Hepatocyte (in vitro differentiated cells): Measurements from ENCODE around the gene PRKG1. TPM values are rescaled to one million over a fixed set of nuclear protein-coding genes. Genes with fewer than 3 reads are reported as not detected.
"Not testable (repeated sequence)": the region's sequence is repeated elsewhere in the genome, so short reads cannot be mapped to it uniquely, and the experiment has no call there.

Experiments used
- DNase-seq: peaks from one replicate; pipeline ENCODE4 v3.0.0-alpha.2; 2016; ENCODE audit warnings: low spot score
- H2AFZ ChIP-seq: fragments of 200-600 bp; sonication (generic); 2 replicates; pipeline ENCODE4 v1.6.0; 2016; ENCODE audit warnings: antibody characterized with exemption, mild to moderate bottlenecking
- H3K27ac ChIP-seq: fragments of 200-600 bp; sonication (generic); 2 replicates; pipeline ENCODE4 v1.5.1; 2016; ENCODE audit warnings: mild to moderate bottlenecking
- H3K27me3 ChIP-seq: fragments of 200-600 bp; sonication (generic); 2 replicates; pipeline ENCODE4 v1.6.1; 2016
- H3K36me3 ChIP-seq: fragments of 200-600 bp; sonication (generic); replicated peaks from 2 replicates; pipeline ENCODE4 v1.5.1; 2016; ENCODE audit warnings: low read depth; ENCODE audit not compliant: insufficient read depth
- H3K4me1 ChIP-seq: fragments of 200-600 bp; sonication (generic); 2 replicates; pipeline ENCODE4 v1.5.1; 2016; ENCODE audit warnings: mild to moderate bottlenecking, moderate library complexity; ENCODE audit not compliant: insufficient read depth
- H3K4me2 ChIP-seq: fragments of 200-600 bp; sonication (generic); 2 replicates; pipeline ENCODE4 v1.6.0; 2016
- H3K4me3 ChIP-seq: fragments of 200-600 bp; sonication (generic); 2 replicates; pipeline ENCODE4 v1.5.1; 2016; ENCODE audit warnings: mild to moderate bottlenecking
- H3K79me2 ChIP-seq: fragments of 200-600 bp; sonication (generic); 2 replicates; pipeline ENCODE4 v1.6.0; 2017; ENCODE audit warnings: mild to moderate bottlenecking
- H3K9me2 ChIP-seq: fragments of 200-600 bp; sonication (generic); replicated peaks from 2 replicates; pipeline ENCODE4 v1.6.0; 2017; ENCODE audit warnings: mild to moderate bottlenecking; ENCODE audit not compliant: insufficient read depth
- H3K9me3 ChIP-seq: fragments of 200-600 bp; sonication (generic); 2 replicates; pipeline ENCODE4 v1.5.1; 2016; ENCODE audit warnings: low read depth, mild to moderate bottlenecking
- H4K20me1 ChIP-seq: fragments of 200-600 bp; sonication (generic); 2 replicates; pipeline ENCODE4 v1.6.0; 2016; ENCODE audit warnings: mild to moderate bottlenecking; ENCODE audit not compliant: insufficient read depth, poor library complexity, severe bottlenecking
- CTCF ChIP-seq: fragments of 200-600 bp; sonication (generic); IDR thresholded peaks from 2 replicates; pipeline ENCODE4 v1.5.1; 2016; ENCODE audit warnings: antibody characterized with exemption, mild to moderate bottlenecking; ENCODE audit not compliant: poor library complexity
- EZH2 ChIP-seq: fragments of 200-600 bp; sonication (generic); IDR thresholded peaks from 2 replicates; pipeline ENCODE4 v1.6.1; 2016; ENCODE audit warnings: antibody characterized with exemption, mild to moderate bottlenecking, borderline replicate concordance
- EZH2phosphoT487 ChIP-seq: fragments of 200-600 bp; sonication (generic); IDR thresholded peaks from one replicate; pipeline ENCODE4 v1.6.1; 2018; ENCODE audit warnings: antibody characterized with exemption, mild to moderate bottlenecking, low read depth, moderate library complexity; ENCODE audit not compliant: unreplicated experiment, severe bottlenecking
- WGBS: methylation state at CpG from one replicate; pipeline ENCODE4 v1.1.6; 2016; ENCODE audit warnings: low lambda C conversion rate; ENCODE audit errors: missing lambda C conversion rate; 5-methylcytosine and 5-hydroxymethylcytosine counted together
- polyA plus RNA-seq: library from polyadenylated mRNA; unstranded; fragments of >200 nt; fragmentation: Nextera tagmentation; extraction: Ambion mirVana; gene quantifications from 2 replicates; pipeline ENCODE4 v1.2.1, GENCODE V29; 2016
- total RNA-seq: library from RNA; depleted of rRNA; stranded (reverse); fragments of >200 nt; gene quantifications from 2 replicates; pipeline ENCODE4 v1.2.3, GENCODE V29; 2014

PRKG1 gene
- total and polyA plus RNA-seq, 2 experiments from 2014 or later: 4.0 to 8.1 TPM

- H4K20me1 ChIP-seq: no peaks in the 10 kb centered on the region
- no peaks in the 10 kb centered on the region for H3K9me2 ChIP-seq
- no peaks in the 10 kb centered on the region for H3K4me1 ChIP-seq
- H3K27me3 ChIP-seq: no peaks in the 10 kb centered on the region
- no peak overlapping the region for H3K27ac ChIP-seq
- no peaks in the 10 kb centered on the region for H3K9me3 ChIP-seq
- no peak overlapping the region for H3K4me3 ChIP-seq
- no peaks in the 10 kb centered on the region for H3K36me3 ChIP-seq
- no peak overlapping the region for H2AFZ ChIP-seq
- no peak overlapping the region for H3K4me2 ChIP-seq
- no peak for TF ChIP-seq EZH2
- no peak for TF ChIP-seq CTCF
- no peak for TF ChIP-seq EZH2phosphoT487
- H3K79me2 ChIP-seq: no peaks in the 10 kb centered on the region
- no peak for DNase-seq
- WGBS: 89% methylated on average over 4 of the region's 4 CpGs
These were observed 608.9 kb downstream of the PRKG1 start for GRCh38 chr10:51683031-51683691.

- Histone ChIP-seq H3K4me2 (no peak overlapping the region), H3K4me3 (no peak overlapping the region), H4K20me1 (no peaks in the 10 kb centered on the region), H3K27ac (no peak overlapping the region), H3K4me1 (no peaks in the 10 kb centered on the region), H2AFZ (no peak overlapping the region), H3K36me3 (no peaks in the 10 kb centered on the region), H3K9me3 (no peaks in the 10 kb centered on the region), H3K27me3 (no peaks in the 10 kb centered on the region), H3K79me2 (no peaks in the 10 kb centered on the region), H3K9me2 (no peaks in the 10 kb centered on the region)
- 57% methylated on average over 2 of the region's 2 CpGs for WGBS
- TF ChIP-seq CTCF: no peak
- TF ChIP-seq EZH2: no peak
- TF ChIP-seq EZH2phosphoT487: no peak
- no peak for DNase-seq
These were observed 611.5 kb downstream of the PRKG1 start for GRCh38 chr10:51685768-51686167.

GRCh38 chr10:51687296-51687695 lies 613.0 kb downstream of the PRKG1 start:
- no peaks in the 10 kb centered on the region for H3K9me3 ChIP-seq
- no peaks in the 10 kb centered on the region for H3K4me1 ChIP-seq
- H3K36me3 ChIP-seq: no peaks in the 10 kb centered on the region
- H3K27ac ChIP-seq: no peak overlapping the region
- DNase-seq: no peak
- TF ChIP-seq CTCF (no peak), EZH2phosphoT487 (no peak), EZH2 (no peak)
- no peak overlapping the region for H3K4me2 ChIP-seq
- H3K4me3 ChIP-seq: no peak overlapping the region
- H3K27me3 ChIP-seq: no peaks in the 10 kb centered on the region
- WGBS: 84% methylated on average over 1 of the region's 1 CpG
- no peaks in the 10 kb centered on the region for H3K79me2 ChIP-seq
- H2AFZ ChIP-seq: no peak overlapping the region
- no peaks in the 10 kb centered on the region for H4K20me1 ChIP-seq
- H3K9me2 ChIP-seq: no peaks in the 10 kb centered on the region

- not testable (repeated sequence) for H3K27ac ChIP-seq, H3K4me1 ChIP-seq, H3K27me3 ChIP-seq, H3K36me3 ChIP-seq, H3K79me2 ChIP-seq, H3K4me3 ChIP-seq, H4K20me1 ChIP-seq, H3K9me3 ChIP-seq, DNase-seq, H3K9me2 ChIP-seq, H3K4me2 ChIP-seq, H2AFZ ChIP-seq
- 92% methylated on average over 2 of the region's 2 CpGs for WGBS
These were observed 614.5 kb downstream of the PRKG1 start for GRCh38 chr10:51688826-51689225.
